Calu3 (cell line): ENCODE data around the gene TIE1. TPM values are rescaled to one million over a fixed set of nuclear protein-coding genes. Genes with fewer than 3 reads are reported as not detected.

Experiments used
- BruUV-seq: library from RNA; stranded (reverse); fragments of 400-500 nt; replicated peaks from 2 replicates; lab custom pipeline; 2021; lab: Mats Ljungman, UMichigan
- CTCF ChIA-PET: fragments of 300-600 bp; sonication (Branson Sonifier 250); formaldehyde crosslinking; loops from one replicate; lab custom pipeline; 2022; ENCODE audit warnings: antibody characterized with exemption; lab: Charles Lee
- DNase-seq: peaks from one replicate; pipeline ENCODE4 v3.0.0; 2022
- H3K27ac Mint-ChIP-seq: one replicate; pipeline ENCODE4 v1.8.0; 2022; ENCODE audit warnings: mixed read lengths; ENCODE audit not compliant: unreplicated experiment
- H3K27me3 Mint-ChIP-seq: one replicate; pipeline ENCODE4 v1.8.0; 2022; ENCODE audit warnings: mixed read lengths; ENCODE audit not compliant: unreplicated experiment
- H3K36me3 Mint-ChIP-seq: one replicate; pipeline ENCODE4 v1.8.0; 2022; ENCODE audit warnings: mild to moderate bottlenecking, moderate library complexity, mixed read lengths; ENCODE audit not compliant: insufficient read depth, unreplicated experiment
- H3K4me1 Mint-ChIP-seq: one replicate; pipeline ENCODE4 v1.8.0; 2022; ENCODE audit warnings: mild to moderate bottlenecking, low read depth, mixed read lengths; ENCODE audit not compliant: unreplicated experiment
- H3K4me3 Mint-ChIP-seq: one replicate; pipeline ENCODE4 v1.8.0; 2022; ENCODE audit warnings: mild to moderate bottlenecking, low read depth, moderate library complexity, mixed read lengths; ENCODE audit not compliant: unreplicated experiment
- H3K9me3 Mint-ChIP-seq: one replicate; pipeline ENCODE4 v1.8.0; 2022; ENCODE audit warnings: low read depth, mixed read lengths; ENCODE audit not compliant: unreplicated experiment
- CTCF ChIP-seq: fragments of 200-600 bp; IDR thresholded peaks from one replicate; pipeline ENCODE4 v1.8.0; 2022; ENCODE audit warnings: antibody characterized with exemption; ENCODE audit not compliant: unreplicated experiment
- intact Hi-C: fragments of 100-400 bp; cut with micrococcal nuclease; formaldehyde crosslinking; loops from one replicate; pipeline ENCODE4 v1.10.0; 2022; ENCODE audit not compliant: unreplicated experiment
- total RNA-seq: library from RNA; stranded (reverse); gene quantifications from 2 replicates; pipeline ENCODE4 v1.2.3, GENCODE V29; 2022

TIE1 gene
- total RNA-seq, 1 experiment from 2014 or later, result not detected

- Mint-ChIP-seq H3K36me3 (no peaks in the 10 kb centered on the region), H3K9me3 (no peaks in the 10 kb centered on the region), H3K27ac (no peak overlapping the region), H3K4me3 (no peak overlapping the region), H3K27me3 (peaks cover 36% of the 10 kb centered on the region), H3K4me1 (no peaks in the 10 kb centered on the region)
- CTCF ChIA-PET, result no interaction called here
- no peak for DNase-seq
- BruUV-seq, result no TSS peak
- no peak for TF ChIP-seq CTCF
- intact Hi-C loops, result no loop called here
These were observed 37.2 kb downstream of the TIE1 start for GRCh38 chr1:43338001-43338400.

- DNase-seq, result no peak
- no peaks in the 10 kb centered on the region for H3K36me3 Mint-ChIP-seq
- H3K27ac Mint-ChIP-seq, result no peak overlapping the region
- no TSS peak for BruUV-seq
- H3K27me3 Mint-ChIP-seq, result peaks cover 26% of the 10 kb centered on the region
- no peak overlapping the region for H3K4me3 Mint-ChIP-seq
- H3K9me3 Mint-ChIP-seq, result no peaks in the 10 kb centered on the region
- CTCF ChIA-PET, result interaction anchor here (0.9 kb wide), 1 partner anchor 54 kb away, joined by 3 read pairs; the partner anchor contains the start of gene C1orf210
- H3K4me1 Mint-ChIP-seq, result peaks cover 13% of the 10 kb centered on the region
- intact Hi-C loops, result no loop called here
- no peak for TF ChIP-seq CTCF
These were observed 38.9 kb downstream of the TIE1 start for GRCh38 chr1:43339584-43340232.

DNA sequence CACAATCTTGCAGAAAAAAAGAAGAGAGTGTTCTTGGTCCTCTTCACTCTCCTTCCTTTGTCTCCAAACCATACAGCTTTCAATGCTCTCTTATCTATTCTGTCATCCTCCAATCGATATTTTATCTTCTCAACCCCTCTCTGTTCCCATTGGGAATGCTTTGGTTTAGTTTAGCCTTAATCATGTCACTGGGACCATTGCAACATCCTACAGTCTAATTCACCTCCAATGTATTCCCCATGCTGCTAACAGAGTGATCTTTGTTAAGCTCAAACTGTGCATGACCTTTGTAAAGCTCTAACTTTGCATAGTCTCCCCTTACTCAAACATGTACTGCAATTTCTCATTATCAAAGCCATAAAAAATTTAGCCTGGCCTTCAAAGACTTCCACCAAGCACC, 39.8 kb downstream of the TIE1 start:
- CTCF ChIA-PET, result interaction anchor here (0.6 to 0.9 kb wide), 2 partner anchors 55 to 210 kb away, joined by 3 read pairs; partner anchors contain the start of gene C1orf210
- no peaks in the 10 kb centered on the region for H3K36me3 Mint-ChIP-seq
- intact Hi-C loops, result no loop called here
- H3K4me3 Mint-ChIP-seq, result no peak overlapping the region
- no peak for DNase-seq
- H3K9me3 Mint-ChIP-seq, result no peaks in the 10 kb centered on the region
- BruUV-seq, result no TSS peak
- H3K27me3 Mint-ChIP-seq, result peaks cover 18% of the 10 kb centered on the region
- TF ChIP-seq CTCF, result no peak
- peaks cover 21% of the 10 kb centered on the region for H3K4me1 Mint-ChIP-seq
- no peak overlapping the region for H3K27ac Mint-ChIP-seq

- no peak for TF ChIP-seq CTCF
- CTCF ChIA-PET, result no interaction called here
- Mint-ChIP-seq H3K27ac (peak overlapping the region; percentile 0), H3K9me3 (no peaks in the 10 kb centered on the region), H3K4me1 (peaks cover 50% of the 10 kb centered on the region), H3K36me3 (peaks cover 11% of the 10 kb centered on the region), H3K4me3 (no peak overlapping the region), H3K27me3 (peaks cover 18% of the 10 kb centered on the region)
- DNase-seq, result no peak
- intact Hi-C loops, result no loop called here
- BruUV-seq, result no TSS peak
These were observed 43.6 kb downstream of the TIE1 start for GRCh38 chr1:43344267-43344850.
